Measurements from ENCODE around the gene PLXND1. TPM values are rescaled to one million over a fixed set of nuclear protein-coding genes. Genes with fewer than 3 reads are reported as not detected.

The PLXND1 gene
- total and polyA plus RNA-seq, 2 donors (not counting 1 experiment from before 2014, with no cell fraction given) = 89.6 to 109 TPM

GRCh38 chr3:129615751-129616281 is 9.3 kb upstream of the PLXND1 start:
- H3K4me1 ChIP-seq (ENCODE audit: control insufficient read depth, extremely low read depth, insufficient read depth, low read length) = peaks cover 8% of the 10 kb centered on the region
- DNase-seq (ENCODE audit: low read depth in 2 of 2) = no peak
- TF ChIP-seq CTCF (conservative IDR thresholded peaks at IDR 0.05 in 1 of 2, IDR thresholded peaks at IDR 0.05 in 1 of 2; ENCODE audit: low read depth in 1 of 2, low read length in 2 of 2) (no peak), EZH2 (IDR thresholded peaks at IDR 0.05; ENCODE audit: low read length, missing control alignments) (no peak)

GRCh38 chr3:129614927-129615363 is 8.5 kb upstream of the PLXND1 start:
- no peak overlapping the region for H3K27ac ChIP-seq (ENCODE audit: insufficient read depth, low read length)

More at GRCh38 chr3:129615751-129616281, 9.3 kb upstream of the PLXND1 start:
- no peaks in the 10 kb centered on the region for H4K20me1 ChIP-seq (ENCODE audit: control insufficient read depth, extremely low read depth, insufficient read depth, low read length)
- H2AFZ ChIP-seq (ENCODE audit: low read length) = no peak overlapping the region
- H3K36me3 ChIP-seq (ENCODE audit: control insufficient read depth, insufficient read depth, low read length) = no peaks in the 10 kb centered on the region
- no peaks in the 10 kb centered on the region for H3K27me3 ChIP-seq (ENCODE audit: control insufficient read depth, insufficient read depth, low read length)
- H3K9ac ChIP-seq (ENCODE audit: insufficient read depth, low read length) = no peak overlapping the region
- no peak overlapping the region for H3K4me2 ChIP-seq (ENCODE audit: extremely low read depth, insufficient read depth, low read length)
- no peaks in the 10 kb centered on the region for H3K9me3 ChIP-seq (ENCODE audit: control insufficient read depth, insufficient read depth, low read depth, low read length)
- no peak overlapping the region for H3K27ac ChIP-seq (ENCODE audit: insufficient read depth, low read length)
- H3K4me3 ChIP-seq (replicated peaks in 1 of 4; ENCODE audit: control extremely low read depth in 1 of 4, insufficient read depth in 1 of 4, low read depth in 3 of 4, low read length in 4 of 4) = no peak overlapping the region
- H3K79me2 ChIP-seq (ENCODE audit: control insufficient read depth, insufficient read depth, low read length) = no peaks in the 10 kb centered on the region

GRCh38 chr3:129614435-129614834 is 8.0 kb upstream of the PLXND1 start:
- DNase-seq (ENCODE audit: low read depth in 2 of 2) = no peak
- Histone ChIP-seq H3K4me1 (ENCODE audit: control insufficient read depth, extremely low read depth, insufficient read depth, low read length) (peaks cover 11% of the 10 kb centered on the region), H3K4me2 (ENCODE audit: extremely low read depth, insufficient read depth, low read length) (no peak overlapping the region), H3K9ac (ENCODE audit: insufficient read depth, low read length) (no peak overlapping the region), H4K20me1 (ENCODE audit: control insufficient read depth, extremely low read depth, insufficient read depth, low read length) (no peaks in the 10 kb centered on the region), H2AFZ (ENCODE audit: low read length) (no peak overlapping the region), H3K79me2 (ENCODE audit: control insufficient read depth, insufficient read depth, low read length) (no peaks in the 10 kb centered on the region), H3K9me3 (ENCODE audit: control insufficient read depth, insufficient read depth, low read depth, low read length) (no peaks in the 10 kb centered on the region), H3K27me3 (ENCODE audit: control insufficient read depth, insufficient read depth, low read length) (no peaks in the 10 kb centered on the region), H3K4me3 (replicated peaks in 1 of 4; ENCODE audit: control extremely low read depth in 1 of 4, insufficient read depth in 1 of 4, low read depth in 3 of 4, low read length in 4 of 4) (no peak overlapping the region), H3K36me3 (ENCODE audit: control insufficient read depth, insufficient read depth, low read length) (no peaks in the 10 kb centered on the region), H3K27ac (ENCODE audit: insufficient read depth, low read length) (no peak overlapping the region)
- TF ChIP-seq CTCF (conservative IDR thresholded peaks at IDR 0.05 in 1 of 2, IDR thresholded peaks at IDR 0.05 in 1 of 2; ENCODE audit: low read depth in 1 of 2, low read length in 2 of 2) = no peak
- TF ChIP-seq EZH2 (IDR thresholded peaks at IDR 0.05; ENCODE audit: low read length, missing control alignments) = no peak

More at GRCh38 chr3:129614927-129615363, 8.5 kb upstream of the PLXND1 start:
- H3K27me3 ChIP-seq (ENCODE audit: control insufficient read depth, insufficient read depth, low read length) = no peaks in the 10 kb centered on the region
- H4K20me1 ChIP-seq (ENCODE audit: control insufficient read depth, extremely low read depth, insufficient read depth, low read length) = no peaks in the 10 kb centered on the region
- no peak overlapping the region for H3K4me3 ChIP-seq (replicated peaks in 1 of 4; ENCODE audit: control extremely low read depth in 1 of 4, insufficient read depth in 1 of 4, low read depth in 3 of 4, low read length in 4 of 4)
- H3K4me2 ChIP-seq (ENCODE audit: extremely low read depth, insufficient read depth, low read length) = no peak overlapping the region
- TF ChIP-seq CTCF (conservative IDR thresholded peaks at IDR 0.05 in 1 of 2, IDR thresholded peaks at IDR 0.05 in 1 of 2; ENCODE audit: low read depth in 1 of 2, low read length in 2 of 2) = no peak
- no peak for TF ChIP-seq EZH2 (IDR thresholded peaks at IDR 0.05; ENCODE audit: low read length, missing control alignments)
- no peaks in the 10 kb centered on the region for H3K36me3 ChIP-seq (ENCODE audit: control insufficient read depth, insufficient read depth, low read length)
- H2AFZ ChIP-seq (ENCODE audit: low read length) = no peak overlapping the region
- peaks cover 8% of the 10 kb centered on the region for H3K4me1 ChIP-seq (ENCODE audit: control insufficient read depth, extremely low read depth, insufficient read depth, low read length)
- no peaks in the 10 kb centered on the region for H3K9me3 ChIP-seq (ENCODE audit: control insufficient read depth, insufficient read depth, low read depth, low read length)
- H3K79me2 ChIP-seq (ENCODE audit: control insufficient read depth, insufficient read depth, low read length) = no peaks in the 10 kb centered on the region
- H3K9ac ChIP-seq (ENCODE audit: insufficient read depth, low read length) = no peak overlapping the region
- DNase-seq (ENCODE audit: low read depth in 2 of 2) = no peak

Measured in fibroblast of lung (primary cell).